ENCODE data around the gene MRPS24.

DNA sequence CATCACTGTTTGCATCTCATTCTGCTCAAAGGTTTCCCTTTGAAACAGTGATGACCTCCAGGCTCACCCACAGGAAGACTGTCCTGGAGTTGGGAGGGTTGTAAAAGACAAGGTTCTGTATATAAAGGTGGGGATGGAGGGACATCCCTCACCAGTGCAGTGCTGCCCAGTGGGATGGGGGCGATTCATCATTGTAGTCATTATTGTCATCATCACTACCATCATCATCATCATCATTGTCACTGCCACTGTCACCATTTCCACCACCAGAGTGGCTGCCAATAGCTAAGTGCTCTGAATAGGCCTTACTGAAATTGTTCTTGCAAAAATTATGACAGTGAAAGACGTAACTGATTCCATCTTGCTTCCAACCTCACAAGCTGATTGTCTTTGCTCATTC is 24.7 kb downstream of the MRPS24 start:
- TF ChIP-seq, protein P1, sequence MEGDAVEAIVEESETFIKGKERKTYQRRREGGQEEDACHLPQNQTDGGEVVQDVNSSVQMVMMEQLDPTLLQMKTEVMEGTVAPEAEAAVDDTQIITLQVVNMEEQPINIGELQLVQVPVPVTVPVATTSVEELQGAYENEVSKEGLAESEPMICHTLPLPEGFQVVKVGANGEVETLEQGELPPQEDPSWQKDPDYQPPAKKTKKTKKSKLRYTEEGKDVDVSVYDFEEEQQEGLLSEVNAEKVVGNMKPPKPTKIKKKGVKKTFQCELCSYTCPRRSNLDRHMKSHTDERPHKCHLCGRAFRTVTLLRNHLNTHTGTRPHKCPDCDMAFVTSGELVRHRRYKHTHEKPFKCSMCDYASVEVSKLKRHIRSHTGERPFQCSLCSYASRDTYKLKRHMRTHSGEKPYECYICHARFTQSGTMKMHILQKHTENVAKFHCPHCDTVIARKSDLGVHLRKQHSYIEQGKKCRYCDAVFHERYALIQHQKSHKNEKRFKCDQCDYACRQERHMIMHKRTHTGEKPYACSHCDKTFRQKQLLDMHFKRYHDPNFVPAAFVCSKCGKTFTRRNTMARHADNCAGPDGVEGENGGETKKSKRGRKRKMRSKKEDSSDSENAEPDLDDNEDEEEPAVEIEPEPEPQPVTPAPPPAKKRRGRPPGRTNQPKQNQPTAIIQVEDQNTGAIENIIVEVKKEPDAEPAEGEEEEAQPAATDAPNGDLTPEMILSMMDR (IDR thresholded peaks at IDR 0.05 in 4 of 5, conservative IDR thresholded peaks at IDR 0.05 in 1 of 5), result no peak
- no peak for TF ChIP-seq POLR2A (IDR thresholded peaks at IDR 0.05)

Data from gastrocnemius medialis (tissue), 4 donors.